ENCODE measurements around the gene BACH2.

- TF ChIP-seq CTCF (IDR thresholded peaks at IDR 0.05) (no peak), POLR2AphosphoS5 (IDR thresholded peaks at IDR 0.05; ENCODE audit: insufficient read depth in 1 of 2, low read depth in 1 of 2) (no peak), POLR2A (IDR thresholded peaks at IDR 0.05) (no peak)
Measured at GRCh38 chr6:90072501-90072900, 224.1 kb downstream of the BACH2 start.
